ENCODE data around the gene STYXL1.
"Not testable (repeated sequence)": the region's sequence is repeated elsewhere in the genome, so short reads cannot be mapped to it uniquely, and the experiment has no call there.

Gene STYXL1

GRCh38 chr7:76031964-76032363 lies 15.8 kb downstream of the STYXL1 start:
- Mint-ChIP-seq H3K27ac (no peak overlapping the region), H3K4me1 (ENCODE audit: low read depth) (peaks cover 11% of the 10 kb centered on the region), H3K9me3 (no peaks in the 10 kb centered on the region), H3K4me3 (no peak overlapping the region), H3K36me3 (ENCODE audit: low read depth) (no peaks in the 10 kb centered on the region), H3K27me3 (ENCODE audit: low read depth) (no peaks in the 10 kb centered on the region)
- DNase-seq (ENCODE audit: low spot score), result no peak

GRCh38 chr7:76029682-76030081 lies 18.1 kb downstream of the STYXL1 start:
- not testable (repeated sequence) for H3K27me3 Mint-ChIP-seq (ENCODE audit: low read depth); H3K36me3 Mint-ChIP-seq (ENCODE audit: low read depth); DNase-seq (ENCODE audit: low spot score); H3K4me3 Mint-ChIP-seq; H3K27ac Mint-ChIP-seq; H3K9me3 Mint-ChIP-seq
- H3K4me1 Mint-ChIP-seq (ENCODE audit: low read depth), result peaks cover 11% of the 10 kb centered on the region

- H3K27me3 Mint-ChIP-seq (ENCODE audit: low read depth), result no peaks in the 10 kb centered on the region
- no peak overlapping the region for H3K4me3 Mint-ChIP-seq
- H3K36me3 Mint-ChIP-seq (ENCODE audit: low read depth), result peaks cover 31% of the 10 kb centered on the region
- H3K9me3 Mint-ChIP-seq, result no peaks in the 10 kb centered on the region
- DNase-seq (ENCODE audit: low spot score), result no peak
- peak overlapping the region; percentile 61 for H3K27ac Mint-ChIP-seq
- peaks cover 20% of the 10 kb centered on the region for H3K4me1 Mint-ChIP-seq (ENCODE audit: low read depth)
These were observed 24.8 kb downstream of the STYXL1 start for GRCh38 chr7:76023002-76023401.

- Mint-ChIP-seq H3K9me3 (no peaks in the 10 kb centered on the region), H3K4me3 (no peak overlapping the region), H3K27me3 (ENCODE audit: low read depth) (no peaks in the 10 kb centered on the region), H3K36me3 (ENCODE audit: low read depth) (peaks cover 35% of the 10 kb centered on the region), H3K4me1 (ENCODE audit: low read depth) (peaks cover 20% of the 10 kb centered on the region), H3K27ac (no peak overlapping the region)
- DNase-seq (ENCODE audit: low spot score), result no peak
These were observed 25.6 kb downstream of the STYXL1 start for GRCh38 chr7:76022026-76022780.

- Mint-ChIP-seq H3K4me3 (peak overlapping the region; percentile 62), H3K27me3 (ENCODE audit: low read depth) (no peaks in the 10 kb centered on the region), H3K27ac (peak overlapping the region; percentile 65), H3K36me3 (ENCODE audit: low read depth) (peaks cover 42% of the 10 kb centered on the region), H3K4me1 (ENCODE audit: low read depth) (peaks cover 20% of the 10 kb centered on the region), H3K9me3 (no peaks in the 10 kb centered on the region)
- peak; percentile 58 for DNase-seq (ENCODE audit: low spot score)
These were observed 27.6 kb downstream of the STYXL1 start for GRCh38 chr7:76020031-76020714.

GRCh38 chr7:76018520-76018919 lies 29.3 kb downstream of the STYXL1 start:
- H3K27me3 Mint-ChIP-seq (ENCODE audit: low read depth); H3K4me3 Mint-ChIP-seq; H3K9me3 Mint-ChIP-seq; DNase-seq (ENCODE audit: low spot score); H3K27ac Mint-ChIP-seq: not testable (repeated sequence)
- H3K4me1 Mint-ChIP-seq (ENCODE audit: low read depth), result peaks cover 20% of the 10 kb centered on the region
- H3K36me3 Mint-ChIP-seq (ENCODE audit: low read depth), result peaks cover 44% of the 10 kb centered on the region

- no peak overlapping the region for H3K27ac Mint-ChIP-seq
- H3K9me3 Mint-ChIP-seq, result no peaks in the 10 kb centered on the region
- H3K4me3 Mint-ChIP-seq, result no peak overlapping the region
- H3K4me1 Mint-ChIP-seq (ENCODE audit: low read depth), result peaks cover 13% of the 10 kb centered on the region
- H3K27me3 Mint-ChIP-seq (ENCODE audit: low read depth), result no peaks in the 10 kb centered on the region
- no peak for DNase-seq (ENCODE audit: low spot score)
- peaks cover 41% of the 10 kb centered on the region for H3K36me3 Mint-ChIP-seq (ENCODE audit: low read depth)
These were observed 31.4 kb downstream of the STYXL1 start for GRCh38 chr7:76016191-76016947.

- no peak overlapping the region for H3K4me3 Mint-ChIP-seq
- no peak overlapping the region for H3K27ac Mint-ChIP-seq
- H3K4me1 Mint-ChIP-seq (ENCODE audit: low read depth), result peaks cover 25% of the 10 kb centered on the region
- no peaks in the 10 kb centered on the region for H3K27me3 Mint-ChIP-seq (ENCODE audit: low read depth)
- peaks cover 33% of the 10 kb centered on the region for H3K36me3 Mint-ChIP-seq (ENCODE audit: low read depth)
- no peak for DNase-seq (ENCODE audit: low spot score)
- no peaks in the 10 kb centered on the region for H3K9me3 Mint-ChIP-seq
These were observed 36.3 kb downstream of the STYXL1 start for GRCh38 chr7:76011442-76011861.

GRCh38 chr7:76009672-76010600 lies 37.9 kb downstream of the STYXL1 start:
- no peak for DNase-seq (ENCODE audit: low spot score)

GRCh38 chr7:76008156-76008687 lies 39.6 kb downstream of the STYXL1 start:
- Mint-ChIP-seq H3K4me1 (ENCODE audit: low read depth) (peaks cover 25% of the 10 kb centered on the region), H3K27me3 (ENCODE audit: low read depth) (no peaks in the 10 kb centered on the region), H3K36me3 (ENCODE audit: low read depth) (peaks cover 30% of the 10 kb centered on the region), H3K9me3 (no peaks in the 10 kb centered on the region), H3K4me3 (peak overlapping the region; percentile 76), H3K27ac (peak overlapping the region; percentile 62)
- peak; percentile 64 for DNase-seq (ENCODE audit: low spot score)

More at GRCh38 chr7:76009672-76010600, 37.9 kb downstream of the STYXL1 start:
- Mint-ChIP-seq H3K9me3 (no peaks in the 10 kb centered on the region), H3K4me3 (peak overlapping the region; percentile 76), H3K27ac (peak overlapping the region; percentile 92), H3K27me3 (ENCODE audit: low read depth) (no peaks in the 10 kb centered on the region), H3K4me1 (ENCODE audit: low read depth) (peaks cover 25% of the 10 kb centered on the region), H3K36me3 (ENCODE audit: low read depth) (peaks cover 31% of the 10 kb centered on the region)

GRCh38 chr7:76005004-76005403 lies 42.8 kb downstream of the STYXL1 start:
- H3K27ac Mint-ChIP-seq; H3K27me3 Mint-ChIP-seq (ENCODE audit: low read depth); H3K4me3 Mint-ChIP-seq; H3K9me3 Mint-ChIP-seq; DNase-seq (ENCODE audit: low spot score): not testable (repeated sequence)
- H3K36me3 Mint-ChIP-seq (ENCODE audit: low read depth), result peaks cover 25% of the 10 kb centered on the region
- peaks cover 18% of the 10 kb centered on the region for H3K4me1 Mint-ChIP-seq (ENCODE audit: low read depth)

- H3K27me3 Mint-ChIP-seq (ENCODE audit: low read depth), result no peaks in the 10 kb centered on the region
- no peak for DNase-seq (ENCODE audit: low spot score)
- no peak overlapping the region for H3K4me3 Mint-ChIP-seq
- H3K4me1 Mint-ChIP-seq (ENCODE audit: low read depth), result peaks cover 5% of the 10 kb centered on the region
- H3K27ac Mint-ChIP-seq, result no peak overlapping the region
- peaks cover 25% of the 10 kb centered on the region for H3K36me3 Mint-ChIP-seq (ENCODE audit: low read depth)
- H3K9me3 Mint-ChIP-seq, result no peaks in the 10 kb centered on the region
These were observed 44.4 kb downstream of the STYXL1 start for GRCh38 chr7:76003351-76003750.

GRCh38 chr7:76002822-76003221 lies 45.0 kb downstream of the STYXL1 start:
- H3K9me3 Mint-ChIP-seq, result no peaks in the 10 kb centered on the region
- H3K4me3 Mint-ChIP-seq, result no peak overlapping the region
- peaks cover 2% of the 10 kb centered on the region for H3K4me1 Mint-ChIP-seq (ENCODE audit: low read depth)
- H3K27ac Mint-ChIP-seq, result no peak overlapping the region
- H3K36me3 Mint-ChIP-seq (ENCODE audit: low read depth), result peaks cover 22% of the 10 kb centered on the region
- no peak for DNase-seq (ENCODE audit: low spot score)
- no peaks in the 10 kb centered on the region for H3K27me3 Mint-ChIP-seq (ENCODE audit: low read depth)
